CD14-positive monocyte (primary cell): ENCODE results near the gene FRMD4A. TPM values are rescaled to one million over a fixed set of nuclear protein-coding genes. Genes with fewer than 3 reads are reported as not detected.

Source experiments
- DNase-seq, 3 donors: peaks; one replicate each; pipeline ENCODE4 v3.0.0-alpha.2; 2011 to 2022
- H2AFZ ChIP-seq: 2 replicates; pipeline ENCODE4 v1.6.0; 2012; ENCODE audit warnings: mild to moderate bottlenecking, low read depth, low read length, inconsistent platforms; ENCODE audit not compliant: insufficient read depth, poor library complexity, severe bottlenecking
- H3K27ac ChIP-seq, 2 donors: 1 replicate in 1 of 2; 2 replicates in 1 of 2; pipeline ENCODE4 v1.5.1; 2012 to 2013; ENCODE audit warnings: low read length in 2 of 2, control low read depth in 1 of 2, inconsistent platforms in 1 of 2, low read depth in 1 of 2, mild to moderate bottlenecking in 1 of 2
- H3K27me3 ChIP-seq, 2 donors: one replicate each; pipeline versions ENCODE4 v1.6.0 to v1.6.1; 2011 to 2013; ENCODE audit warnings: low read length in 2 of 2; ENCODE audit not compliant: control insufficient read depth in 2 of 2, insufficient read depth in 2 of 2
- H3K36me3 ChIP-seq, 2 donors: replicated peaks in 1 of 2; 1 replicate in 1 of 2; 2 replicates in 1 of 2; pipeline versions ENCODE4 v1.5.1 to v1.6.1; 2012 to 2013; ENCODE audit warnings: low read length in 2 of 2, control low read depth in 1 of 2, inconsistent platforms in 1 of 2, mild to moderate bottlenecking in 1 of 2; ENCODE audit not compliant: insufficient read depth in 2 of 2, control insufficient read depth in 1 of 2
- H3K4me1 ChIP-seq, 2 donors: 1 replicate in 1 of 2; 2 replicates in 1 of 2; pipeline versions ENCODE4 v1.5.1 to v1.6.1; 2012 to 2013; ENCODE audit warnings: low read length in 2 of 2, control low read depth in 1 of 2, inconsistent platforms in 1 of 2, mild to moderate bottlenecking in 1 of 2, moderate library complexity in 1 of 2; ENCODE audit not compliant: insufficient read depth in 2 of 2, control insufficient read depth in 1 of 2
- H3K4me2 ChIP-seq: replicated peaks from 2 replicates; pipeline ENCODE3; 2012; ENCODE audit warnings: low read length, moderate library complexity, mild to moderate bottlenecking; ENCODE audit not compliant: poor library complexity, severe bottlenecking; ENCODE audit errors: extremely low read depth
- H3K4me3 ChIP-seq, 3 experiments: fragments of 200-600 bp in 1 of 3; sonication (generic) in 1 of 3; replicated peaks in 1 of 3; 1 replicate in 2 of 3; 2 replicates in 1 of 3; pipeline ENCODE4 v1.5.1; 2011 to 2013; ENCODE audit warnings: low read length in 3 of 3, mild to moderate bottlenecking in 3 of 3, control low read depth in 2 of 3, low read depth in 2 of 3, inconsistent platforms in 1 of 3, moderate library complexity in 1 of 3
- H3K79me2 ChIP-seq: 2 replicates; pipeline ENCODE4 v1.6.0; 2012; ENCODE audit warnings: mild to moderate bottlenecking, control low read depth, inconsistent platforms, low read length, moderate library complexity; ENCODE audit not compliant: insufficient read depth
- H3K9ac ChIP-seq: 2 replicates; pipeline ENCODE4 v1.6.0; 2017; ENCODE audit warnings: low read length, mild to moderate bottlenecking; ENCODE audit not compliant: insufficient read depth, poor library complexity, severe bottlenecking
- H3K9me3 ChIP-seq, 2 donors: replicated peaks in 1 of 2; 1 replicate in 1 of 2; 2 replicates in 1 of 2; pipeline versions ENCODE4 v1.5.1 to v1.6.1; 2012 to 2013; ENCODE audit warnings: low read length in 2 of 2, control low read depth in 1 of 2; ENCODE audit not compliant: control insufficient read depth in 1 of 2, insufficient read depth in 1 of 2
- H4K20me1 ChIP-seq: 2 replicates; pipeline ENCODE4 v1.6.0; 2012; ENCODE audit warnings: mild to moderate bottlenecking, low read length, control low read depth, moderate library complexity; ENCODE audit not compliant: insufficient read depth
- H3K27ac Mint-ChIP-seq, 7 donors: one replicate each; pipeline ENCODE4 v1.8.0; 2020; ENCODE audit warnings: mild to moderate bottlenecking in 7 of 7, mixed read lengths in 7 of 7, moderate library complexity in 6 of 7, inconsistent platforms in 2 of 7
- H3K27me3 Mint-ChIP-seq, 3 donors: one replicate each; pipeline ENCODE4 v1.8.0; 2021 to 2022; ENCODE audit warnings: low read depth in 3 of 3, mild to moderate bottlenecking in 3 of 3, mixed read lengths in 3 of 3, moderate library complexity in 3 of 3, inconsistent platforms in 1 of 3
- H3K36me3 Mint-ChIP-seq, 2 donors: one replicate each; pipeline ENCODE4 v1.8.0; 2020; ENCODE audit warnings: mixed read lengths in 2 of 2, inconsistent platforms in 1 of 2, mild to moderate bottlenecking in 1 of 2
- H3K4me1 Mint-ChIP-seq: one replicate; pipeline ENCODE4 v1.8.0; 2020; ENCODE audit warnings: mild to moderate bottlenecking, mixed read lengths
- H3K4me3 Mint-ChIP-seq, 2 donors: one replicate each; pipeline ENCODE4 v1.8.0; 2020; ENCODE audit warnings: mild to moderate bottlenecking in 2 of 2, mixed read lengths in 2 of 2, moderate library complexity in 1 of 2
- H3K9me3 Mint-ChIP-seq, 7 donors: one replicate each; pipeline ENCODE4 v1.8.0; 2020 to 2022; ENCODE audit warnings: mixed read lengths in 7 of 7, mild to moderate bottlenecking in 6 of 7, moderate library complexity in 6 of 7, inconsistent platforms in 2 of 7
- CTCF ChIP-seq: fragments of 200-600 bp; IDR thresholded peaks from one replicate; pipeline ENCODE4 v1.8.0; 2022; ENCODE audit warnings: antibody characterized with exemption, mild to moderate bottlenecking
- WGBS: methylation state at CpG from one replicate; pipeline ENCODE4 v1.1.5; 2013; ENCODE audit warnings: missing lambda C conversion rate; ENCODE audit not compliant: insufficient coverage; 5-methylcytosine and 5-hydroxymethylcytosine counted together
- intact Hi-C, 2 donors: fragments of 100-400 bp; cut with micrococcal nuclease; formaldehyde crosslinking; loops; one replicate each; pipeline versions ENCODE4 v1.15.0 to v1.15.1; 2023
- polyA plus RNA-seq, 3 donors: library from polyadenylated mRNA; depleted of rRNA in 1 of 3; unstranded in 2 of 3; stranded (reverse) in 1 of 3; fragments of 300-500 nt in 2 of 3; fragments of >200 nt in 1 of 3; fragmentation: Illumina TruSeq in 2 of 3; gene quantifications; 1 replicate in 2 of 3; 2 replicates in 1 of 3; pipeline ENCODE4 v1.2.3, GENCODE V29; 2012 to 2021

Gene FRMD4A
- polyA plus RNA-seq, 3 donors, result 0.12 TPM; not detected in 2

GRCh38 chr10:13969118-13969791 lies 361.5 kb downstream of the FRMD4A start:
- no peak for TF ChIP-seq CTCF
- no peaks in the 10 kb centered on the region for H3K9me3 ChIP-seq

GRCh38 chr10:13961853-13962252 lies 368.9 kb downstream of the FRMD4A start:
- DNase-seq, result no peak
- H3K27ac ChIP-seq, result no peak overlapping the region
- Mint-ChIP-seq H3K9me3 (peaks cover 0 to 5% (median 0%) of the 10 kb centered on the region in 7 donors), H3K36me3 (no peaks in the 10 kb centered on the region), H3K27ac (no peak overlapping the region), H3K27me3 (peaks cover 14 to 34% (median 15%) of the 10 kb centered on the region in 3 donors), H3K4me1 (no peaks in the 10 kb centered on the region), H3K4me3 (no peak overlapping the region)
- H2AFZ ChIP-seq, result no peak overlapping the region
- H4K20me1 ChIP-seq, result no peaks in the 10 kb centered on the region
- WGBS, result no CpG with 5 or more reads among the region's 3 CpGs
- no peaks in the 10 kb centered on the region for H3K4me1 ChIP-seq
- intact Hi-C loops, result no loop called here
- no peaks in the 10 kb centered on the region for H3K36me3 ChIP-seq
- H3K9ac ChIP-seq, result no peak overlapping the region
- no peak for TF ChIP-seq CTCF
- no peak overlapping the region for H3K4me3 ChIP-seq
- H3K4me2 ChIP-seq, result no peak overlapping the region
- no peaks in the 10 kb centered on the region for H3K9me3 ChIP-seq
- no peaks in the 10 kb centered on the region for H3K79me2 ChIP-seq
- H3K27me3 ChIP-seq, result peaks cover 0 to 9% of the 10 kb centered on the region in 2 donors

More at GRCh38 chr10:13969118-13969791, 361.5 kb downstream of the FRMD4A start:
- Mint-ChIP-seq H3K4me3 (no peak overlapping the region), H3K27me3 (peaks cover 5 to 12% (median 8%) of the 10 kb centered on the region in 3 donors), H3K27ac (no peak overlapping the region), H3K36me3 (no peaks in the 10 kb centered on the region), H3K4me1 (no peaks in the 10 kb centered on the region), H3K9me3 (peaks cover 0 to 8% (median 0%) of the 10 kb centered on the region in 7 donors)
- Histone ChIP-seq H3K27ac (no peak overlapping the region), H3K36me3 (no peaks in the 10 kb centered on the region), H3K27me3 (no peaks in the 10 kb centered on the region), H3K4me2 (no peak overlapping the region), H3K4me3 (no peak overlapping the region), H3K79me2 (no peaks in the 10 kb centered on the region), H3K4me1 (no peaks in the 10 kb centered on the region), H4K20me1 (no peaks in the 10 kb centered on the region), H3K9ac (no peak overlapping the region), H2AFZ (no peak overlapping the region)
- WGBS, result 92% methylated on average over 9 of the region's 12 CpGs
- intact Hi-C loops, result no loop called here
- no peak for DNase-seq
